Uterus (tissue), 2 donors: ENCODE results near the gene AFAP1L1.

Experiments used
- CTCF ChIP-seq, 4 experiments: fragments of 200-600 bp in 2 of 4; fragments of 450-650 bp in 2 of 4; sonication (generic) in 2 of 4; IDR thresholded peaks; one replicate each; pipeline ENCODE4 v1.5.1; 2016 to 2019; ENCODE audit warnings: antibody characterized with exemption in 4 of 4, mild to moderate bottlenecking in 2 of 4, moderate library complexity in 1 of 4
- POLR2A ChIP-seq, 2 donors: fragments of 450-650 bp; IDR thresholded peaks; one replicate each; pipeline ENCODE4 v1.6.1; 2016; ENCODE audit warnings: antibody characterized with exemption in 2 of 2, mild to moderate bottlenecking in 1 of 2, moderate library complexity in 1 of 2

DNA sequence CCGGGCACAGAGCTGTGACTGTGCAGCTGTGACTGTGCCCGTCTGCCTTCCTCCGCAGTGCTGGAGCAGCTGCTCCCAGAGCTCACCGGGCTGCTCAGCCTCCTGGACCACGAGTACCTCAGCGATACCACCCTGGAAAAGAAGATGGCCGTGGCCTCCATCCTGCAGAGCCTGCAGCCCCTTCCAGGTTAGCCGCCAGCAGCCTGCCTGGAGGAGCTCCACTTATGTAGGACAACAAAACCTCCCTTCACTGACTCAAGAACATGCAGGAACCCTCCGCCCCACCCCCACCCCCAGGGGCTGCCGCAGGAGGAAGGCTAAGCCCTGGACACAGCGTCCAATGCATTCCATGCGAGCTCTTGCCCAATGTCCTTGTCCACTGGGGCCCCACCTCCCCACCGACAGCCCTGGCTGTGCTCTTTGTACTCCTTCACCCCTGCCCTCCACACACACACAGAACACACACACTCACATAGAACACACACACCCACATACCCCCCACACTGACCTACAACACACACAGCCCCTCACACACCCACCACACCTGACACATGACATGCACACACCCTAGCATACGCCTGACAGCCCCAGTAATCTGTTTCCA lies 27.9 kb downstream of the AFAP1L1 start:
- TF ChIP-seq CTCF (IDR thresholded peaks at IDR 0.05) = no peak
- TF ChIP-seq POLR2A (IDR thresholded peaks at IDR 0.05) = no peak
